Omental fat pad (tissue), 4 donors: ENCODE data around the gene PRUNE2. TPM values are rescaled to one million over a fixed set of nuclear protein-coding genes. Genes with fewer than 3 reads are reported as not detected.

Source experiments
- ATAC-seq: fragments of 150-250 bp; one replicate; pipeline ENCODE4 v1.9.1; 2016; ENCODE audit warnings: mild to moderate bottlenecking, moderate library complexity; ENCODE audit not compliant: low FRiP score
- DNase-seq: peaks from one replicate; pipeline ENCODE4 v3.0.0-alpha.2; 2019; ENCODE audit warnings: low spot score
- small RNA-seq: library from RNA; depleted of rRNA; stranded (forward); fragments of <200 nt; gene quantifications from one replicate; pipeline ENCODE3, GENCODE V24; 2016
- total RNA-seq, 4 donors: library from RNA; depleted of rRNA; stranded (reverse); fragments of >200 nt; gene quantifications; one replicate each; pipeline ENCODE4 v1.1.0, GENCODE V29; 2016
- TF ChIP-seq, protein P1 (sequence below), 3 donors: fragments of 450-650 bp; IDR thresholded peaks; one replicate each; pipeline ENCODE4 v1.5.1; 2016 to 2017; ENCODE audit warnings: antibody characterized with exemption in 3 of 3, mild to moderate bottlenecking in 3 of 3, moderate library complexity in 2 of 3

Gene PRUNE2
- total RNA-seq, 4 donors from 2014 or later, result 3.1 to 13.4 (median 12.0) TPM

DNA sequence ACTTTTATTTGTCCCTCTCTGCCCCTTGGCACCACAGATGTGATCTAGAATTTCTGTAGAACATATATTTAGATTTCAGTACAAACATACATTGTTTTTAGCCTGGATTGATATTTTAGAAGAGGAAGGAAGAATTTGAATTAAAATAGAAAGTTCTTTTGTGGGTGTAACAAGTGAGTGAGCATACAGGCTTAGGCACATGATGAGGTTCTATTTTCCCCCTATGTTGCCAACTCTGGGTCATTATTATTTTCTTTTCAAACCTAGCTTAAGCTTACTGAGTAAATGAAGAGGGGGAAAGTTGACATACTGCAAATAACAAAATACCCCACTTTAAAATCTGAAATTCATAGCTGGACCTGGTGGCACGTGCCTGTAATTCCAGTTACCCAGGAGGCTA lies 344.0 kb downstream of the PRUNE2 start:
- no peak for DNase-seq

More for the DNA sequence above, 344.0 kb downstream of the PRUNE2 start:
- ATAC-seq, result no peak
- TF ChIP-seq, protein P1, sequence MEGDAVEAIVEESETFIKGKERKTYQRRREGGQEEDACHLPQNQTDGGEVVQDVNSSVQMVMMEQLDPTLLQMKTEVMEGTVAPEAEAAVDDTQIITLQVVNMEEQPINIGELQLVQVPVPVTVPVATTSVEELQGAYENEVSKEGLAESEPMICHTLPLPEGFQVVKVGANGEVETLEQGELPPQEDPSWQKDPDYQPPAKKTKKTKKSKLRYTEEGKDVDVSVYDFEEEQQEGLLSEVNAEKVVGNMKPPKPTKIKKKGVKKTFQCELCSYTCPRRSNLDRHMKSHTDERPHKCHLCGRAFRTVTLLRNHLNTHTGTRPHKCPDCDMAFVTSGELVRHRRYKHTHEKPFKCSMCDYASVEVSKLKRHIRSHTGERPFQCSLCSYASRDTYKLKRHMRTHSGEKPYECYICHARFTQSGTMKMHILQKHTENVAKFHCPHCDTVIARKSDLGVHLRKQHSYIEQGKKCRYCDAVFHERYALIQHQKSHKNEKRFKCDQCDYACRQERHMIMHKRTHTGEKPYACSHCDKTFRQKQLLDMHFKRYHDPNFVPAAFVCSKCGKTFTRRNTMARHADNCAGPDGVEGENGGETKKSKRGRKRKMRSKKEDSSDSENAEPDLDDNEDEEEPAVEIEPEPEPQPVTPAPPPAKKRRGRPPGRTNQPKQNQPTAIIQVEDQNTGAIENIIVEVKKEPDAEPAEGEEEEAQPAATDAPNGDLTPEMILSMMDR (IDR thresholded peaks at IDR 0.05), result no peak

Small RNA genes within 50 kb of the gene (small RNA-seq; reads per million reads assigned to genes)
- not detected for gene AL359314.1

Other genes with a start within 250 kb of the PRUNE2 start
- under 1 TPM in 1 of 4 donors, not detected in 3; 0.84 TPM for gene PCA3, start 141.7 kb downstream of the PRUNE2 start, total RNA-seq
- not detected for gene FOXB2, start 113.5 kb upstream of the PRUNE2 start, total RNA-seq